ENCODE measurements around the gene ZBTB16. TPM values are rescaled to one million over a fixed set of nuclear protein-coding genes. Genes with fewer than 3 reads are reported as not detected.

Gene ZBTB16
- total and polyA plus RNA-seq, 2 donors (not counting 3 experiments of a cell fraction or from before 2014, with no cell fraction given): 9.8 to 20.3 TPM

DNA sequence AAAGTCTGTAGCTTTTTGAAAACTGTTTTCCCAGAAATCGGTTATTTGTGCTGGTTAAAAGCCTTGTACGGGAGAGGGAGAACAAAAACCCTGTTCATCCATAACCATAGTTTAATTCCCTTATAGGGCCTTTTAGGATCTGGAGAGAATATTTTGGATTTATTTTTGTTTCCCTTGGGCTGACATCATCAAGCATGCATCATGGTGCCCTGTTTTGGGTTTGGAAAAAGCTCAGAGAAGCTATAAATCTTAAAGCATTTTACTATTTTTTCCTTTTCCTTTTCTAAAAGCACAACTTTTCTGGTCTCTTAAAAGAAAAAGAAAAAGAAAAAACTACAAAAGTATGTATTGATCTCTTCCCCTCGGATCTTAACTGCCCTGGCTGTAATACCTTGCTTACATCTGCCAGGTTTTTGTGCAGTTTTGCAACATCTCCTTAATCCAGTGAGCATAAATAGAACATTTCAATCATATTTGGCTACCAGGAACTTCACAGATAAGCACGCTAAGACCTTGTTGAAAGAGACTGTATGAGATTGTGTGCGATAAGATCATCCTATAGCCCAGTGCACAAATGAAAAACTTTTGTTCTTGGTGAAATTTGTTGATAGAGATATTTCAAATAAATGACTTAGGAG, 88.0 kb downstream of the ZBTB16 start:
- ChIA-PET CTCF (interaction anchor here (0.8 to 2.2 kb wide), 3 partner anchors 9 to 32 kb away, joined by 3 to 4 read pairs (median 3); no protein-coding TSS in a partner anchor), POLR2A (no interaction called here)
- H3K79me2 ChIP-seq (ENCODE audit: control insufficient read depth, insufficient read depth, low read length): no peaks in the 10 kb centered on the region
- DNase-seq (ENCODE audit: low read depth, low spot score): peak; percentile 13
- no peaks in the 10 kb centered on the region for H3K27me3 ChIP-seq (ENCODE audit: control insufficient read depth in 2 of 2, insufficient read depth in 2 of 2, low read length in 2 of 2)
- TF ChIP-seq EZH2 (IDR thresholded peaks at IDR 0.05; ENCODE audit: borderline replicate concordance, low read depth, low read length, severe bottlenecking) (peak; percentile 65), POLR2A (IDR thresholded peaks at IDR 0.05; ENCODE audit: low read depth, low read length) (no peak)
- H3K4me1 ChIP-seq (ENCODE audit: control insufficient read depth, extremely low read depth, insufficient read depth, low read length): peaks cover 7% of the 10 kb centered on the region
- no peaks in the 10 kb centered on the region for H3K9me1 ChIP-seq (replicated peaks; ENCODE audit: control insufficient read depth, extremely low read depth, insufficient read depth, low read length)
- no peak overlapping the region for H3K27ac ChIP-seq (ENCODE audit: insufficient read depth, low read depth, low read length)
- H3K4me2 ChIP-seq (ENCODE audit: insufficient read depth, low read length): no peak overlapping the region
- intact Hi-C loops (cut with micrococcal nuclease): no loop called here
- H3K4me3 ChIP-seq (replicated peaks in 1 of 3; ENCODE audit: insufficient read depth in 1 of 3, low read depth in 1 of 3, low read length in 3 of 3): no peak overlapping the region
- H3K9me3 ChIP-seq (replicated peaks; ENCODE audit: control insufficient read depth, insufficient read depth, low read length): no peaks in the 10 kb centered on the region
- no TSS peak for BruUV-seq (replicated peaks)
- no peaks in the 10 kb centered on the region for H4K20me1 ChIP-seq (replicated peaks; ENCODE audit: control insufficient read depth, extremely low read depth, insufficient read depth, low read length)
- dilution Hi-C loops (cut with MboI; ENCODE audit: extremely low pct_ligation_motif_present, low sequenced_read_pairs): no loop called here
- H3K9ac ChIP-seq (replicated peaks; ENCODE audit: extremely low read depth, insufficient read depth, low read length): no peak overlapping the region
- H2AFZ ChIP-seq (ENCODE audit: low read depth, low read length): no peak overlapping the region
- FAIRE-seq: no peak
- H3K36me3 ChIP-seq (ENCODE audit: control insufficient read depth in 2 of 2, extremely low read depth in 1 of 2, insufficient read depth in 2 of 2, low read length in 2 of 2): no peaks in the 10 kb centered on the region

DNA sequence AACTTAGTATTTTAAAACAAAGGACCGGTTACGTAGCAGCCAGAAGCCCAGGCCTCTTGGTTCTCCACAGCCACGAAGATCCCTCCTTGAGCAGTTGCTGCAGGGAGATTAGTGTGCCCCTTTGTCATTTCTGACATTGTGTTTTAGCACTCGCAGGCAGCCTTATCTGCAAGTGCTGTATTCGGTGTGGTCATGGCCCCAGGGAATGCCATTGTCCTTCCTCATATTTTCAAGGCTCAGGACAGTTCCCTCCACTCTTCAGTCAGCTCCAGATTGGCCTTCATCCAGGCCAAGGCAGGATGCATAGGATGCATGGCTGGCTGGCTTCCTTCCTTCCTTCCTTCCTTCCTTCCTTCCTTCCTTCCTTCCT, 88.5 kb downstream of the ZBTB16 start:
- Histone ChIP-seq H3K36me3 (ENCODE audit: control insufficient read depth in 2 of 2, extremely low read depth in 1 of 2, insufficient read depth in 2 of 2, low read length in 2 of 2) (no peaks in the 10 kb centered on the region), H3K9ac (replicated peaks; ENCODE audit: extremely low read depth, insufficient read depth, low read length) (no peak overlapping the region), H3K9me1 (replicated peaks; ENCODE audit: control insufficient read depth, extremely low read depth, insufficient read depth, low read length) (no peaks in the 10 kb centered on the region), H3K79me2 (ENCODE audit: control insufficient read depth, insufficient read depth, low read length) (no peaks in the 10 kb centered on the region), H3K4me1 (ENCODE audit: control insufficient read depth, extremely low read depth, insufficient read depth, low read length) (peaks cover 7% of the 10 kb centered on the region), H3K27ac (ENCODE audit: insufficient read depth, low read depth, low read length) (no peak overlapping the region), H3K9me3 (replicated peaks; ENCODE audit: control insufficient read depth, insufficient read depth, low read length) (no peaks in the 10 kb centered on the region), H3K4me2 (ENCODE audit: insufficient read depth, low read length) (no peak overlapping the region), H2AFZ (ENCODE audit: low read depth, low read length) (no peak overlapping the region), H3K27me3 (ENCODE audit: control insufficient read depth in 2 of 2, insufficient read depth in 2 of 2, low read length in 2 of 2) (no peaks in the 10 kb centered on the region), H3K4me3 (replicated peaks in 1 of 3; ENCODE audit: insufficient read depth in 1 of 3, low read depth in 1 of 3, low read length in 3 of 3) (no peak overlapping the region), H4K20me1 (replicated peaks; ENCODE audit: control insufficient read depth, extremely low read depth, insufficient read depth, low read length) (no peaks in the 10 kb centered on the region)
- FAIRE-seq: peak; percentile 83
- TF ChIP-seq, protein P1, sequence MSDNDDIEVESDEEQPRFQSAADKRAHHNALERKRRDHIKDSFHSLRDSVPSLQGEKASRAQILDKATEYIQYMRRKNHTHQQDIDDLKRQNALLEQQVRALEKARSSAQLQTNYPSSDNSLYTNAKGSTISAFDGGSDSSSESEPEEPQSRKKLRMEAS (IDR thresholded peaks at IDR 0.05; ENCODE audit: insufficient read depth, insufficient read length): no peak
- TF ChIP-seq JUN (IDR thresholded peaks at IDR 0.05; ENCODE audit: borderline replicate concordance, insufficient read depth, insufficient read length, low read depth): no peak
- TF ChIP-seq EZH2 (IDR thresholded peaks at IDR 0.05; ENCODE audit: borderline replicate concordance, low read depth, low read length, severe bottlenecking): no peak
- TF ChIP-seq, protein P2, sequence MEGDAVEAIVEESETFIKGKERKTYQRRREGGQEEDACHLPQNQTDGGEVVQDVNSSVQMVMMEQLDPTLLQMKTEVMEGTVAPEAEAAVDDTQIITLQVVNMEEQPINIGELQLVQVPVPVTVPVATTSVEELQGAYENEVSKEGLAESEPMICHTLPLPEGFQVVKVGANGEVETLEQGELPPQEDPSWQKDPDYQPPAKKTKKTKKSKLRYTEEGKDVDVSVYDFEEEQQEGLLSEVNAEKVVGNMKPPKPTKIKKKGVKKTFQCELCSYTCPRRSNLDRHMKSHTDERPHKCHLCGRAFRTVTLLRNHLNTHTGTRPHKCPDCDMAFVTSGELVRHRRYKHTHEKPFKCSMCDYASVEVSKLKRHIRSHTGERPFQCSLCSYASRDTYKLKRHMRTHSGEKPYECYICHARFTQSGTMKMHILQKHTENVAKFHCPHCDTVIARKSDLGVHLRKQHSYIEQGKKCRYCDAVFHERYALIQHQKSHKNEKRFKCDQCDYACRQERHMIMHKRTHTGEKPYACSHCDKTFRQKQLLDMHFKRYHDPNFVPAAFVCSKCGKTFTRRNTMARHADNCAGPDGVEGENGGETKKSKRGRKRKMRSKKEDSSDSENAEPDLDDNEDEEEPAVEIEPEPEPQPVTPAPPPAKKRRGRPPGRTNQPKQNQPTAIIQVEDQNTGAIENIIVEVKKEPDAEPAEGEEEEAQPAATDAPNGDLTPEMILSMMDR (IDR thresholded peaks at IDR 0.05; ENCODE audit: extremely low read depth in 1 of 2, insufficient read depth in 1 of 2, low read depth in 1 of 2, low read length in 2 of 2): no peak
- no peak for TF ChIP-seq POLR2AphosphoS5 (IDR thresholded peaks at IDR 0.05; ENCODE audit: insufficient read depth, low read depth, low read length)
- TF ChIP-seq GATA2 (IDR thresholded peaks at IDR 0.05; ENCODE audit: insufficient read depth, insufficient read length, low read depth, low read length): no peak
- no peak for TF ChIP-seq MYC (IDR thresholded peaks at IDR 0.05; ENCODE audit: low read depth, low read length)
- TF ChIP-seq FOS (IDR thresholded peaks at IDR 0.05; ENCODE audit: borderline replicate concordance, insufficient read depth, low read length): no peak
- TF ChIP-seq POLR2A (IDR thresholded peaks at IDR 0.05; ENCODE audit: low read depth, low read length): no peak
- DNase-seq (ENCODE audit: low read depth, low spot score): peak; percentile 26
- CTCF ChIA-PET: interaction anchor here (0.8 to 2.2 kb wide), 3 partner anchors 9 to 33 kb away, joined by 3 to 4 read pairs (median 3); no protein-coding TSS in a partner anchor
- POLR2A ChIA-PET: no interaction called here
- dilution Hi-C loops (cut with MboI; ENCODE audit: extremely low pct_ligation_motif_present, low sequenced_read_pairs) (no loop called here), intact Hi-C loops (cut with micrococcal nuclease) (no loop called here)
- no TSS peak for BruUV-seq (replicated peaks)

Measured in endothelial cell of umbilical vein (primary cell).